ENCODE measurements around the gene DDX31.

Gene DDX31

GRCh38 chr9:132694144-132694543 is 24.4 kb upstream of the DDX31 start:
- H3K4me3 ChIP-seq (ENCODE audit: low read depth, low read length) = no peak overlapping the region
- peak; percentile 21 for TF ChIP-seq CTCF (IDR thresholded peaks at IDR 0.05; ENCODE audit: low read depth, low read length, missing control alignments)
- no peak for DNase-seq (ENCODE audit: low read depth)

GRCh38 chr9:132690696-132691095 is 20.9 kb upstream of the DDX31 start:
- TF ChIP-seq CTCF (IDR thresholded peaks at IDR 0.05; ENCODE audit: low read depth, low read length, missing control alignments) = no peak
- H3K4me3 ChIP-seq (ENCODE audit: low read depth, low read length) = no peak overlapping the region
- DNase-seq (ENCODE audit: low read depth) = no peak

- no peak for DNase-seq (ENCODE audit: low read depth)
- H3K4me3 ChIP-seq (ENCODE audit: low read depth, low read length) = no peak overlapping the region
- TF ChIP-seq CTCF (IDR thresholded peaks at IDR 0.05; ENCODE audit: low read depth, low read length, missing control alignments) = no peak
Observed at GRCh38 chr9:132683873-132684272, 14.1 kb upstream of the DDX31 start.

- no peak for TF ChIP-seq CTCF (IDR thresholded peaks at IDR 0.05; ENCODE audit: low read depth, low read length, missing control alignments)
- DNase-seq (ENCODE audit: low read depth) = no peak
- no peak overlapping the region for H3K4me3 ChIP-seq (ENCODE audit: low read depth, low read length)
Observed at GRCh38 chr9:132681561-132681960, 11.8 kb upstream of the DDX31 start.

- H3K4me3 ChIP-seq (ENCODE audit: low read depth, low read length) = no peak overlapping the region
- DNase-seq (ENCODE audit: low read depth) = no peak
- TF ChIP-seq CTCF (IDR thresholded peaks at IDR 0.05; ENCODE audit: low read depth, low read length, missing control alignments) = no peak
Observed at GRCh38 chr9:132679946-132680625, 10.3 kb upstream of the DDX31 start.

GRCh38 chr9:132677976-132678375 is 8.2 kb upstream of the DDX31 start:
- TF ChIP-seq CTCF (IDR thresholded peaks at IDR 0.05; ENCODE audit: low read depth, low read length, missing control alignments) = no peak
- H3K4me3 ChIP-seq (ENCODE audit: low read depth, low read length) = no peak overlapping the region
- no peak for DNase-seq (ENCODE audit: low read depth)

- DNase-seq (ENCODE audit: low read depth) = no peak
- TF ChIP-seq CTCF (IDR thresholded peaks at IDR 0.05; ENCODE audit: low read depth, low read length, missing control alignments) = no peak
- H3K4me3 ChIP-seq (ENCODE audit: low read depth, low read length) = no peak overlapping the region
Observed at GRCh38 chr9:132674485-132674884, 4.7 kb upstream of the DDX31 start.

Data from GM12864 (cell line).